GM06990 (cell line): ENCODE data around the gene ATG9B.

Experiments
- DNase-seq: peaks from one replicate; pipeline ENCODE4 v3.0.0-alpha.2; 2011; ENCODE audit not compliant: insufficient read length; ENCODE audit errors: extremely low read depth
- H3K27me3 ChIP-seq: replicated peaks from 2 replicates; pipeline ENCODE4 v1.6.0; 2011; ENCODE audit warnings: low read length; ENCODE audit not compliant: control insufficient read depth, insufficient read depth
- H3K36me3 ChIP-seq: 2 replicates; pipeline ENCODE4 v1.5.1; 2011; ENCODE audit warnings: low read length; ENCODE audit not compliant: control insufficient read depth, insufficient read depth
- H3K4me3 ChIP-seq: replicated peaks from 2 replicates; pipeline ENCODE4 v1.5.1; 2011; ENCODE audit warnings: low read depth, mild to moderate bottlenecking, control low read depth, low read length
- TF ChIP-seq, protein P1 (sequence below): IDR thresholded peaks from 2 replicates; pipeline ENCODE4 v1.5.1; 2011; ENCODE audit warnings: low read length, control low read depth, mild to moderate bottlenecking, inconsistent platforms; ENCODE audit not compliant: insufficient read depth, poor library complexity, severe bottlenecking

Gene ATG9B, protein sequence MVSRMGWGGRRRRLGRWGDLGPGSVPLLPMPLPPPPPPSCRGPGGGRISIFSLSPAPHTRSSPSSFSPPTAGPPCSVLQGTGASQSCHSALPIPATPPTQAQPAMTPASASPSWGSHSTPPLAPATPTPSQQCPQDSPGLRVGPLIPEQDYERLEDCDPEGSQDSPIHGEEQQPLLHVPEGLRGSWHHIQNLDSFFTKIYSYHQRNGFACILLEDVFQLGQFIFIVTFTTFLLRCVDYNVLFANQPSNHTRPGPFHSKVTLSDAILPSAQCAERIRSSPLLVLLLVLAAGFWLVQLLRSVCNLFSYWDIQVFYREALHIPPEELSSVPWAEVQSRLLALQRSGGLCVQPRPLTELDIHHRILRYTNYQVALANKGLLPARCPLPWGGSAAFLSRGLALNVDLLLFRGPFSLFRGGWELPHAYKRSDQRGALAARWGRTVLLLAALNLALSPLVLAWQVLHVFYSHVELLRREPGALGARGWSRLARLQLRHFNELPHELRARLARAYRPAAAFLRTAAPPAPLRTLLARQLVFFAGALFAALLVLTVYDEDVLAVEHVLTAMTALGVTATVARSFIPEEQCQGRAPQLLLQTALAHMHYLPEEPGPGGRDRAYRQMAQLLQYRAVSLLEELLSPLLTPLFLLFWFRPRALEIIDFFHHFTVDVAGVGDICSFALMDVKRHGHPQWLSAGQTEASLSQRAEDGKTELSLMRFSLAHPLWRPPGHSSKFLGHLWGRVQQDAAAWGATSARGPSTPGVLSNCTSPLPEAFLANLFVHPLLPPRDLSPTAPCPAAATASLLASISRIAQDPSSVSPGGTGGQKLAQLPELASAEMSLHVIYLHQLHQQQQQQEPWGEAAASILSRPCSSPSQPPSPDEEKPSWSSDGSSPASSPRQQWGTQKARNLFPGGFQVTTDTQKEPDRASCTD

DNA sequence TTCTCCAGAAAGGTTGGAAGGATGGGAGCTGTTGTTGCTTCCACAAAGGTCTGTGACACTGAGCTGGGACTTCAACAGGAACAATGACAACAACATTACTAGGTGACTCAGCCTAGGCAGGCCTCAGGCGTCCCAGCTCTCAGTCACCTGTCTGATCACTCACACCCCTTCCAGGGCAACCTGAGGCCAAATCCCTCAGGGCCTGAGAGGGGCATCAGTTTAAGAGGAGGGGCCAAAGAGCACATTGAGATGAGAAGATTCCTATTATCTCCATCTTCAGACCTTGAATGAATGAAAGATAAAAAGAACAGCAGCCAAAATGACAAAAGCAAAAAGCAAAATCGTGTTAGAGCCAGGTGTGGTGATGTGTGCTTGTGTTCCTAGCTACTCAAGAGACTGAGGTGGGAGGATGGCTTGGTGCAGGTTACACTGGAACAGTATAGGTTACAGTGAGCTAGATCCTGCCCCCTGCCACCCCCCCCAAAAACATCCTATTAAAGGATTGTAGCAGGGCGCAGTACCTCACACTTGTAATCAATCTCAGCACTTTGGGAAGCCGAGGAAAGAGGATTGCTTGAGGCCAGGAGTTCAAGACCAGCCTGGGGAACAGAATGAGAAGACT lies at the start of gene ATG9B:
Gene ATG9B, minus strand, starts transcription at position 60 of the 622 bp plus-strand sequence. CDS start 71 bp downstream, outside the sequence.
- H3K36me3 ChIP-seq: no peaks in the 10 kb centered on the region
- no peak within 1 kb of the TSS for H3K4me3 ChIP-seq
- DNase-seq: no peak
- peaks cover 2% of the 10 kb centered on the region for H3K27me3 ChIP-seq
- TF ChIP-seq, protein P1, sequence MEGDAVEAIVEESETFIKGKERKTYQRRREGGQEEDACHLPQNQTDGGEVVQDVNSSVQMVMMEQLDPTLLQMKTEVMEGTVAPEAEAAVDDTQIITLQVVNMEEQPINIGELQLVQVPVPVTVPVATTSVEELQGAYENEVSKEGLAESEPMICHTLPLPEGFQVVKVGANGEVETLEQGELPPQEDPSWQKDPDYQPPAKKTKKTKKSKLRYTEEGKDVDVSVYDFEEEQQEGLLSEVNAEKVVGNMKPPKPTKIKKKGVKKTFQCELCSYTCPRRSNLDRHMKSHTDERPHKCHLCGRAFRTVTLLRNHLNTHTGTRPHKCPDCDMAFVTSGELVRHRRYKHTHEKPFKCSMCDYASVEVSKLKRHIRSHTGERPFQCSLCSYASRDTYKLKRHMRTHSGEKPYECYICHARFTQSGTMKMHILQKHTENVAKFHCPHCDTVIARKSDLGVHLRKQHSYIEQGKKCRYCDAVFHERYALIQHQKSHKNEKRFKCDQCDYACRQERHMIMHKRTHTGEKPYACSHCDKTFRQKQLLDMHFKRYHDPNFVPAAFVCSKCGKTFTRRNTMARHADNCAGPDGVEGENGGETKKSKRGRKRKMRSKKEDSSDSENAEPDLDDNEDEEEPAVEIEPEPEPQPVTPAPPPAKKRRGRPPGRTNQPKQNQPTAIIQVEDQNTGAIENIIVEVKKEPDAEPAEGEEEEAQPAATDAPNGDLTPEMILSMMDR: no peak

DNA sequence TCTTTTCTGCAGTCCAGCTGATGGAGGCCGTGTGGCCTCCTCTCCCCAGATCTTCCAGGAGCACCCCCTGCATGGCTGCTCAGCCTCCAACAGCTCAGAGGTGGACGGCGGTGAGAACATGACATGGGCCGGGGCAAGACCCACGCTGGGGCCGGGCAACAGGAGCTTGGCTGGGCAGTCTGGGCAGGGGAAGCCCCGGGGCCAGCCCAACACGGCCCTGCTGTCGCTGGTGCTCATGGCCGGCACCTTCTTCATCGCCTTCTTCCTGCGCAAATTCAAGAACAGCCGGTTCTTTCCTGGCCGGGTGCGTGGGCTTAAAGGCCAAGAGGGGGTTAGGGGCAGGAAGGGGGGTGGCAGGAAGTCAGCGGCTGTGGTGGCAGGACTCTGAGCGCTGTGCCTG lies 49.7 kb upstream of the ATG9B start:
- Histone ChIP-seq H3K4me3 (no peak overlapping the region), H3K27me3 (no peaks in the 10 kb centered on the region), H3K36me3 (peaks cover 55% of the 10 kb centered on the region)
- no peak for DNase-seq
- TF ChIP-seq, protein P1: no peak

DNA sequence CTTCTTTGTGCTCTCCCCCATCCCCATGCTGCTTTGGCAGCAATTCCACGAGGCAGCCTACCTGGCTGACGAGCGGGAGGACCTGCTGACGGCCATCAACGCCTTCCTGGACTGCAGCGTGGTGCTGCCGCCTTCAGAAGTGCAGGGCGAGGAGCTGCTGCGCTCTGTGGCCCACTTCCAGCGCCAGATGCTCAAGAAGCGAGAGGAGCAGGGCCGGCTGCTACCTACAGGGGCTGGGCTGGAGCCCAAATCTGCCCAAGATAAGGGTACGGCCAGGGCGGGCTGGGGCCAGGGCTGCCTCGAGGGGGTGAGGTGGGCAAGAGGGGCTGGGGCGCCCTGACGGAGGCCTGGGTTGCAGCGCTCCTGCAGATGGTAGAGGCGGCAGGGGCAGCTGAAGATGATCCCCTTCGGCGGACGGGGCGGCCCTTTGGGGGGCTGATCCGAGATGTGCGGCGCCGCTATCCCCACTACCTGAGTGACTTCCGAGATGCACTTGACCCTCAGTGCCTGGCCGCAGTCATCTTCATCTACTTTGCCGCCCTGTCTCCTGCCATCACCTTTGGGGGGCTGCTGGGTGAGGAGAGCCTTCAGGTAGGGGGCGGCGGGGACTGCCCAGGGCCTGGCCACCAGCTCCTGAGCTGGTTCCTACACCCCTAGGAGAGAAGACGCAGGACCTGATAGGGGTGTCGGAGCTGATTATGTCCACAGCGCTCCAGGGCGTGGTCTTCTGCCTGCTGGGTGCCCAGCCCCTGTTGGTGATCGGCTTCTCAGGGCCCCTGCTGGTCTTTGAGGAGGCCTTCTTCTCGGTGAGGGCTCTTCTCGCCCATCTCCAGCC lies 47.0 kb upstream of the ATG9B start:
- no peak for DNase-seq
- Histone ChIP-seq H3K36me3 (peaks cover 47% of the 10 kb centered on the region), H3K4me3 (no peak overlapping the region), H3K27me3 (no peaks in the 10 kb centered on the region)
- TF ChIP-seq, protein P1: no peak

DNA sequence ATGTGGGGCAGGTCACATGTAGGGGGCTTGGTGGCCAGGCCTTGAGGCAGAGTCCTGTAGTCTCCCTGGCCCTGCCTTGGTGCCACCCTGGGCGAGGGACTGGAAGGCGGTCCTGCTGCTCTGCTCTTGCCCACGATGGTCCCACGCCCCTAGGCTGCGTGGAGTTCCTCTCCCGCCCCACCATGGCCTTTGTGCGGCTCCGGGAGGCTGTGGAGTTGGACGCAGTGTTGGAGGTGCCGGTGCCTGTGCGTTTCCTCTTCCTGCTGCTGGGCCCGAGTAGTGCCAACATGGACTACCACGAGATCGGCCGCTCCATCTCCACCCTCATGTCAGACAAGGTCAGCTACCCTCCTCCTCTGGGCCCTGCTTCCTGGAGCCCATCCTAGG lies 46.3 kb upstream of the ATG9B start:
- TF ChIP-seq, protein P1: no peak
- no peaks in the 10 kb centered on the region for H3K27me3 ChIP-seq
- H3K4me3 ChIP-seq: no peak overlapping the region
- DNase-seq: no peak
- H3K36me3 ChIP-seq: peaks cover 43% of the 10 kb centered on the region
